Measurements from ENCODE around the gene HACD3.

DNA sequence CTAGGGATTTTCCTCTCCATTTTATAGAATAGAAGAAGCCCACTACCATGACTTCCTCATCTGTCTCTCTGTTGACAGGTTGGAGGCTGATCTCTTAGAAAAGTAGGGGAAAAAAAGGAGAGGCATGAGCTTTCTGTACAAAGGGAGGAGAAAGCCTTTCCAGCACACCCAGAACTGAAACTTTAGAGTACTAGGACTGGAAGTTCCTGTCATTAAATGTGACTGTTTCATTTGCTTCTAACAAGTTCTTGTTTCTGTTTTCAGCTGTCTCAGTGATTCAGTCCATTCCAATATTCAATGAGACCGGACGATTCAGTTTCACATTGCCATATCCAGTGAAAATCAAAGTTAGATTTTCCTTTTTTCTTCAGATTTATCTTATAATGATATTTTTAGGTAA, 41.7 kb downstream of the HACD3 start:
- TF ChIP-seq, protein P1, sequence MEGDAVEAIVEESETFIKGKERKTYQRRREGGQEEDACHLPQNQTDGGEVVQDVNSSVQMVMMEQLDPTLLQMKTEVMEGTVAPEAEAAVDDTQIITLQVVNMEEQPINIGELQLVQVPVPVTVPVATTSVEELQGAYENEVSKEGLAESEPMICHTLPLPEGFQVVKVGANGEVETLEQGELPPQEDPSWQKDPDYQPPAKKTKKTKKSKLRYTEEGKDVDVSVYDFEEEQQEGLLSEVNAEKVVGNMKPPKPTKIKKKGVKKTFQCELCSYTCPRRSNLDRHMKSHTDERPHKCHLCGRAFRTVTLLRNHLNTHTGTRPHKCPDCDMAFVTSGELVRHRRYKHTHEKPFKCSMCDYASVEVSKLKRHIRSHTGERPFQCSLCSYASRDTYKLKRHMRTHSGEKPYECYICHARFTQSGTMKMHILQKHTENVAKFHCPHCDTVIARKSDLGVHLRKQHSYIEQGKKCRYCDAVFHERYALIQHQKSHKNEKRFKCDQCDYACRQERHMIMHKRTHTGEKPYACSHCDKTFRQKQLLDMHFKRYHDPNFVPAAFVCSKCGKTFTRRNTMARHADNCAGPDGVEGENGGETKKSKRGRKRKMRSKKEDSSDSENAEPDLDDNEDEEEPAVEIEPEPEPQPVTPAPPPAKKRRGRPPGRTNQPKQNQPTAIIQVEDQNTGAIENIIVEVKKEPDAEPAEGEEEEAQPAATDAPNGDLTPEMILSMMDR (optimal IDR thresholded peaks at IDR 0.05 in 1 of 3, IDR thresholded peaks at IDR 0.05 in 1 of 3, conservative IDR thresholded peaks at IDR 0.05 in 1 of 3; ENCODE audit: extremely low read depth in 1 of 3, insufficient read depth in 2 of 3, low read length in 3 of 3), result no peak
- TF ChIP-seq EZH2 (IDR thresholded peaks at IDR 0.05; ENCODE audit: low read length), result no peak

Data from keratinocyte (primary cell).